ENCODE results near the gene MAPKAPK2.

MAPKAPK2 gene

DNA sequence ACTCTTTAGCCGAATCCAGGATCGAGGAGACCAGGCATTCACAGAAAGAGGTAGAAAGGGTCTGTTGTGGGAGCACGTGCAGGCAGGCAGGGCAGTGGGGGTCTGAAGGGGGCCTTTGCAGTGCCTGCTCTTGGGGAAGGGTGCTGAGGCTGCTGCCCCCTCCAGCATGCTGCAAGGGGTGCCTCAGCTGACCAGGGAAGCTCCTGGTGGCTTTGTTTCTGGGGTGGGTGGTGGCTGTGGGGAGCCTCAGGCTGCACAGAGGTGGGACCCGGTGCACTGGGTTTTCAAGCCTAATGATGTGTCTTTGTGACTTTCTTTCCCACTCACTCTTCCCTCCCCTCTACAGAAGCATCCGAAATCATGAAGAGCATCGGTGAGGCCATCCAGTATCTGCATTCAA is 44.3 kb downstream of the MAPKAPK2 start:
- no peak overlapping the region for H3K9ac ChIP-seq (ENCODE audit: low read length)
- 0 out of 2 replicates have a peak, but pooled peaks cover 8% of the 10 kb centered on the region for H4K20me1 ChIP-seq (ENCODE audit: insufficient read depth, low read length)
- peaks cover 3% of the 10 kb centered on the region; the same call in 1 of the 2 replicates for H3F3A ChIP-seq (ENCODE audit: insufficient read depth, low read length)
- no peak for DNase-seq
- H3K4me1 ChIP-seq (ENCODE audit: low read length): peaks cover 21% of the 10 kb centered on the region
- TF ChIP-seq EZH2phosphoT487 (IDR thresholded peaks at IDR 0.05; ENCODE audit: low read length): no peak
- TF ChIP-seq, protein P1, sequence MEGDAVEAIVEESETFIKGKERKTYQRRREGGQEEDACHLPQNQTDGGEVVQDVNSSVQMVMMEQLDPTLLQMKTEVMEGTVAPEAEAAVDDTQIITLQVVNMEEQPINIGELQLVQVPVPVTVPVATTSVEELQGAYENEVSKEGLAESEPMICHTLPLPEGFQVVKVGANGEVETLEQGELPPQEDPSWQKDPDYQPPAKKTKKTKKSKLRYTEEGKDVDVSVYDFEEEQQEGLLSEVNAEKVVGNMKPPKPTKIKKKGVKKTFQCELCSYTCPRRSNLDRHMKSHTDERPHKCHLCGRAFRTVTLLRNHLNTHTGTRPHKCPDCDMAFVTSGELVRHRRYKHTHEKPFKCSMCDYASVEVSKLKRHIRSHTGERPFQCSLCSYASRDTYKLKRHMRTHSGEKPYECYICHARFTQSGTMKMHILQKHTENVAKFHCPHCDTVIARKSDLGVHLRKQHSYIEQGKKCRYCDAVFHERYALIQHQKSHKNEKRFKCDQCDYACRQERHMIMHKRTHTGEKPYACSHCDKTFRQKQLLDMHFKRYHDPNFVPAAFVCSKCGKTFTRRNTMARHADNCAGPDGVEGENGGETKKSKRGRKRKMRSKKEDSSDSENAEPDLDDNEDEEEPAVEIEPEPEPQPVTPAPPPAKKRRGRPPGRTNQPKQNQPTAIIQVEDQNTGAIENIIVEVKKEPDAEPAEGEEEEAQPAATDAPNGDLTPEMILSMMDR (IDR thresholded peaks at IDR 0.05; ENCODE audit: low read length): no peak
- no peak for TF ChIP-seq EZH2 (optimal IDR thresholded peaks at IDR 0.05; ENCODE audit: low read depth, low read length)
- no peaks in the 10 kb centered on the region for H3K27me3 ChIP-seq (replicated peaks; ENCODE audit: insufficient read depth, low read length)
- H3K36me3 ChIP-seq (replicated peaks; ENCODE audit: insufficient read depth, low read length): no peaks in the 10 kb centered on the region; the same call in 1 of the 2 replicates
- no peak overlapping the region for H3K4me2 ChIP-seq (ENCODE audit: low read depth, low read length)
- no peaks in the 10 kb centered on the region for H3K9me3 ChIP-seq (replicated peaks; ENCODE audit: insufficient read depth, low read length)
- H2AFZ ChIP-seq (ENCODE audit: low read length): no peak overlapping the region
- no peak overlapping the region for H3K27ac ChIP-seq (ENCODE audit: low read length)
- H3K79me2 ChIP-seq (ENCODE audit: low read length): peaks cover 55% of the 10 kb centered on the region
- no peaks in the 10 kb centered on the region for H3K9me2 ChIP-seq (replicated peaks; ENCODE audit: insufficient read depth, low read length)
- H3K4me3 ChIP-seq (ENCODE audit: low read length): no peak overlapping the region

GRCh38 chr1:206729507-206729906 is 44.8 kb downstream of the MAPKAPK2 start:
- H3K79me2 ChIP-seq (ENCODE audit: low read length): peaks cover 50% of the 10 kb centered on the region
- 0 out of 2 replicates have a peak, but pooled peaks cover 8% of the 10 kb centered on the region for H4K20me1 ChIP-seq (ENCODE audit: insufficient read depth, low read length)
- no peak overlapping the region for H3K27ac ChIP-seq (ENCODE audit: low read length)
- no peak for DNase-seq
- no peak for TF ChIP-seq EZH2 (optimal IDR thresholded peaks at IDR 0.05; ENCODE audit: low read depth, low read length)
- TF ChIP-seq, protein P1 (IDR thresholded peaks at IDR 0.05; ENCODE audit: low read length): no peak
- no peak for TF ChIP-seq EZH2phosphoT487 (IDR thresholded peaks at IDR 0.05; ENCODE audit: low read length)
- H3K27me3 ChIP-seq (replicated peaks; ENCODE audit: insufficient read depth, low read length): no peaks in the 10 kb centered on the region
- H3K4me3 ChIP-seq (ENCODE audit: low read length): no peak overlapping the region
- no peak overlapping the region for H3K4me2 ChIP-seq (ENCODE audit: low read depth, low read length)
- H3K4me1 ChIP-seq (ENCODE audit: low read length): peaks cover 21% of the 10 kb centered on the region
- H3K36me3 ChIP-seq (replicated peaks; ENCODE audit: insufficient read depth, low read length): no peaks in the 10 kb centered on the region; the same call in 1 of the 2 replicates
- no peak overlapping the region for H3K9ac ChIP-seq (ENCODE audit: low read length)
- no peaks in the 10 kb centered on the region for H3K9me3 ChIP-seq (replicated peaks; ENCODE audit: insufficient read depth, low read length)
- no peaks in the 10 kb centered on the region for H3K9me2 ChIP-seq (replicated peaks; ENCODE audit: insufficient read depth, low read length)
- no peak overlapping the region for H2AFZ ChIP-seq (ENCODE audit: low read length)
- peaks cover 3% of the 10 kb centered on the region; the same call in 1 of the 2 replicates for H3F3A ChIP-seq (ENCODE audit: insufficient read depth, low read length)

- TF ChIP-seq, protein P1 (IDR thresholded peaks at IDR 0.05; ENCODE audit: low read length): no peak
- TF ChIP-seq EZH2 (optimal IDR thresholded peaks at IDR 0.05; ENCODE audit: low read depth, low read length) (no peak), EZH2phosphoT487 (IDR thresholded peaks at IDR 0.05; ENCODE audit: low read length) (no peak)
- Histone ChIP-seq H3K4me3 (ENCODE audit: low read length) (no peak overlapping the region), H3F3A (ENCODE audit: insufficient read depth, low read length) (no peaks in the 10 kb centered on the region), H2AFZ (ENCODE audit: low read length) (no peak overlapping the region), H3K36me3 (replicated peaks; ENCODE audit: insufficient read depth, low read length) (no peaks in the 10 kb centered on the region; the same call in 1 of the 2 replicates), H3K27ac (ENCODE audit: low read length) (no peak overlapping the region), H3K27me3 (replicated peaks; ENCODE audit: insufficient read depth, low read length) (no peaks in the 10 kb centered on the region), H4K20me1 (ENCODE audit: insufficient read depth, low read length) (no peaks in the 10 kb centered on the region), H3K4me1 (ENCODE audit: low read length) (peaks cover 7% of the 10 kb centered on the region; the same call in 1 of the 2 replicates), H3K9me2 (replicated peaks; ENCODE audit: insufficient read depth, low read length) (no peaks in the 10 kb centered on the region), H3K79me2 (ENCODE audit: low read length) (peaks cover 20% of the 10 kb centered on the region), H3K9ac (ENCODE audit: low read length) (no peak overlapping the region), H3K9me3 (replicated peaks; ENCODE audit: insufficient read depth, low read length) (no peaks in the 10 kb centered on the region), H3K4me2 (ENCODE audit: low read depth, low read length) (no peak overlapping the region)
- DNase-seq: no peak
Observed at GRCh38 chr1:206732508-206732907, 47.8 kb downstream of the MAPKAPK2 start.

Measured in MM.1S (cell line).